ENCODE results near the gene C11orf21. TPM values are rescaled to one million over a fixed set of nuclear protein-coding genes. Genes with fewer than 3 reads are reported as not detected.

The C11orf21 gene
- total and polyA plus RNA-seq, 2 of the 8 experiments (the other 6 are each of a cell fraction or from before 2014, with no cell fraction given): not detected

GRCh38 chr11:2251138-2251537 lies 50.6 kb downstream of the C11orf21 start:
- no peak overlapping the region for H3K4me3 ChIP-seq (ENCODE audit: extremely low read depth in 1 of 4, insufficient read depth in 2 of 4, low read depth in 3 of 4, low read length in 4 of 4)
- H3K9me3 ChIP-seq (ENCODE audit: insufficient read depth in 2 of 2, low read depth in 1 of 2, low read length in 1 of 2): no peaks in the 10 kb centered on the region
- no peak overlapping the region for H3K4ac ChIP-seq (replicated peaks; ENCODE audit: insufficient read length, low read depth, low read length)
- H4K5ac ChIP-seq (ENCODE audit: insufficient read length, low read depth, low read length): no peak overlapping the region
- whole genome bisulfite sequencing, 2 experiments (ENCODE audit: extremely low coverage in 1 of 2, insufficient coverage in 1 of 2, insufficient read length in 1 of 2, insufficient replicate concordance in 2 of 2, low coverage in 1 of 2, low lambda C conversion rate in 2 of 2, missing lambda C conversion rate in 1 of 2): 93% methylated on average over 6 of the region's 6 CpGs; no CpG with 5 or more reads in 1 of the 2 experiments
- H2BK120ac ChIP-seq (replicated peaks; ENCODE audit: low read depth, low read length): no peak overlapping the region
- no peaks in the 10 kb centered on the region for H4K20me1 ChIP-seq (replicated peaks in 1 of 2; ENCODE audit: control insufficient read depth in 1 of 2, insufficient read depth in 2 of 2, low read length in 2 of 2)
- FAIRE-seq (no peak), DNase-seq (ENCODE audit: low read depth in 1 of 2, low spot score in 2 of 2) (no peak)
- POLR2A ChIA-PET (ENCODE audit: partially characterized antibody): no interaction called here
- no peaks in the 10 kb centered on the region for H3K36me3 ChIP-seq (ENCODE audit: control insufficient read depth in 2 of 4, insufficient read depth in 4 of 4, low read length in 3 of 4)
- H3K9ac ChIP-seq (replicated peaks in 1 of 4; ENCODE audit: extremely low read depth in 1 of 4, low read depth in 3 of 4, low read length in 3 of 4): no peak overlapping the region
- H3K27ac ChIP-seq (ENCODE audit: low read depth, low read length): no peak overlapping the region
- no peak overlapping the region for H2AK5ac ChIP-seq (ENCODE audit: low read depth, low read length)
- H3K4me1 ChIP-seq (replicated peaks in 1 of 4; ENCODE audit: control insufficient read depth in 3 of 4, insufficient read depth in 4 of 4, low read length in 3 of 4): no peaks in the 10 kb centered on the region
- no peak overlapping the region for H2AFZ ChIP-seq (ENCODE audit: low read length)
- no peak for TF ChIP-seq TEAD4 (IDR thresholded peaks at IDR 0.05; ENCODE audit: low read depth, low read length)
- no peak for TF ChIP-seq MAX (IDR thresholded peaks at IDR 0.05)
- no peak for TF ChIP-seq SAP30 (IDR thresholded peaks at IDR 0.05; ENCODE audit: insufficient read depth, insufficient replicate concordance, low read length)
- TF ChIP-seq GTF2F1 (IDR thresholded peaks at IDR 0.05; ENCODE audit: borderline replicate concordance, low read depth, low read length): no peak
- TF ChIP-seq CHD2 (IDR thresholded peaks at IDR 0.05; ENCODE audit: low read length): no peak
- TF ChIP-seq ATF3 (IDR thresholded peaks at IDR 0.05; ENCODE audit: insufficient read depth, low read depth, low read length): no peak
- no peak for TF ChIP-seq BACH1 (IDR thresholded peaks at IDR 0.05; ENCODE audit: low read length)
- no peak for TF ChIP-seq PHF8 (conservative IDR thresholded peaks at IDR 0.05; ENCODE audit: low read depth, low read length)
- no peak for TF ChIP-seq NRF1 (IDR thresholded peaks at IDR 0.05; ENCODE audit: low read depth, low read length)
- TF ChIP-seq CREB1 (IDR thresholded peaks at IDR 0.05): no peak
- no peak for TF ChIP-seq ASH2L (IDR thresholded peaks at IDR 0.05; ENCODE audit: low read length)
- no peak overlapping the region for H2BK5ac ChIP-seq (ENCODE audit: low read depth, low read length)
- no peak overlapping the region for H2BK15ac ChIP-seq (ENCODE audit: low read length)
- H4K91ac ChIP-seq (replicated peaks; ENCODE audit: insufficient read length, low read length): no peak overlapping the region
- H4K8ac ChIP-seq (ENCODE audit: extremely low read depth, insufficient read depth, low read length): no peak overlapping the region
- no peak overlapping the region for H2BK12ac ChIP-seq (ENCODE audit: low read depth, low read length)
- no peaks in the 10 kb centered on the region for H3K79me2 ChIP-seq (ENCODE audit: control insufficient read depth in 1 of 2, insufficient read depth in 2 of 2, low read length in 2 of 2)
- H3K23me2 ChIP-seq (ENCODE audit: low read depth, low read length): no peaks in the 10 kb centered on the region
- H3K4me2 ChIP-seq (ENCODE audit: insufficient read depth in 1 of 2, low read depth in 2 of 2, low read length in 2 of 2): no peak overlapping the region
- H3K27me3 ChIP-seq (replicated peaks in 1 of 4; ENCODE audit: control insufficient read depth in 3 of 4, extremely low read depth in 1 of 4, insufficient read depth in 3 of 4, low read length in 3 of 4): no peaks in the 10 kb centered on the region; a peak in 2 of 7 replicates
- CTCF ChIA-PET (ENCODE audit: partially characterized antibody): interaction anchor here (0.9 to 1.2 kb wide), 5 partner anchors 17 to 280 kb away, joined by 3 to 5 read pairs (median 3); no protein-coding TSS in a partner anchor
- H3K18ac ChIP-seq (ENCODE audit: extremely low read depth, low read length): no peak overlapping the region
- H3K14ac ChIP-seq (ENCODE audit: insufficient read length): no peak overlapping the region
- H3K23ac ChIP-seq (ENCODE audit: insufficient read length): no peak overlapping the region
- no peak overlapping the region for H3K56ac ChIP-seq (replicated peaks; ENCODE audit: insufficient read length, low read depth, low read length)
- H2BK20ac ChIP-seq (ENCODE audit: low read length): no peak overlapping the region
- H3K79me1 ChIP-seq (ENCODE audit: low read depth, low read length): no peaks in the 10 kb centered on the region

Measured in H1 (cell line).